HCT116 (cell line): ENCODE measurements around the gene CST4. TPM values are rescaled to one million over a fixed set of nuclear protein-coding genes. Genes with fewer than 3 reads are reported as not detected.
A peak's percentile ranks its signal among the peaks of the same experiment; 100 is the strongest.

Experiments
- ATAC-seq: fragments of 200-7000 bp; cut with Tn5 transposase; 2 replicates; pipeline ENCODE4 v1.9.1; 2020; ENCODE audit warnings: mild to moderate bottlenecking, moderate library complexity
- BruUV-seq: library from RNA; stranded (reverse); fragments of 400-500 nt; replicated peaks from 2 replicates; lab custom pipeline; 2021; lab: Mats Ljungman, UMichigan
- CTCF ChIA-PET: fragments of 300-600 bp; sonication (Branson Sonifier 250); formaldehyde crosslinking; loops from one replicate; lab custom pipeline; 2021; ENCODE audit warnings: antibody characterized with exemption; lab: Charles Lee
- POLR2A ChIA-PET: fragments of 300-600, 350-600 bp; sonication (Branson Sonifier 250); formaldehyde crosslinking; loops from one replicate; lab custom pipeline; 2021; ENCODE audit warnings: antibody characterized with exemption; lab: Charles Lee
- RAD21 ChIA-PET, 2 experiments: fragments of 300-600 bp; sonication (Branson Sonifier 250); formaldehyde crosslinking; loops; one replicate each; lab custom pipeline; 2023; ENCODE audit warnings: low total read pairs in 2 of 2; ENCODE audit not compliant: uncharacterized antibody in 2 of 2, unreplicated experiment in 2 of 2, low non-redundant PET in 1 of 2; lab: Charles Lee
- DNase-seq: peaks from one replicate; pipeline ENCODE4 v3.0.0-alpha.2; 2010; ENCODE audit warnings: low read depth, low spot score
- H2AFZ ChIP-seq: fragments of 200-600 bp; shearing (Covaris generic), sonication (generic); 2 replicates; pipeline ENCODE4 v1.6.1; 2017; ENCODE audit warnings: low read depth, mixed run types, mixed read lengths, antibody characterized with exemption, low read length; ENCODE audit not compliant: poor library complexity, severe bottlenecking
- H3K27ac ChIP-seq: 2 replicates; pipeline ENCODE4 v1.5.1; 2012; ENCODE audit warnings: low read depth, low read length
- H3K27me3 ChIP-seq: fragments of 200-600 bp; sonication (generic); 2 replicates; pipeline ENCODE4 v1.6.1; 2016; ENCODE audit warnings: mixed run types, low read length, mixed read lengths; ENCODE audit not compliant: insufficient read depth
- H3K36me3 ChIP-seq, 2 experiments: fragments of 200-500 bp in 1 of 2; fragments of 200-600 bp in 1 of 2; sonication (Bioruptor generic) in 1 of 2; sonication (generic) in 1 of 2; 2 replicates each; pipeline versions ENCODE4 v1.5.1 to v1.6.1; 2014 to 2016; ENCODE audit warnings: low read length in 2 of 2, inconsistent platforms in 1 of 2, mixed read lengths in 1 of 2, mixed run types in 1 of 2; ENCODE audit not compliant: insufficient read depth in 2 of 2, control insufficient read depth in 1 of 2
- H3K4me1 ChIP-seq, 2 experiments: fragments of 200-600 bp in 1 of 2; sonication (generic) in 1 of 2; 2 replicates each; pipeline versions ENCODE4 v1.5.1 to v1.6.1; 2012 to 2017; ENCODE audit warnings: low read length in 2 of 2, inconsistent platforms in 1 of 2, mild to moderate bottlenecking in 1 of 2, mixed read lengths in 1 of 2, mixed run types in 1 of 2, moderate library complexity in 1 of 2; ENCODE audit not compliant: insufficient read depth in 2 of 2, control insufficient read depth in 1 of 2
- H3K4me2 ChIP-seq: fragments of 200-600 bp; sonication (generic); 2 replicates; pipeline ENCODE4 v1.6.1; 2017; ENCODE audit warnings: mixed run types, low read length, mixed read lengths
- H3K4me3 ChIP-seq, 2 experiments: fragments of 200-600 bp in 1 of 2; sonication (generic) in 1 of 2; replicated peaks in 1 of 2; 2 replicates each; pipeline ENCODE4 v1.5.1; 2011 to 2016; ENCODE audit warnings: low read length in 2 of 2, control low read depth in 1 of 2, low read depth in 1 of 2, mild to moderate bottlenecking in 1 of 2, mixed read lengths in 1 of 2, mixed run types in 1 of 2
- H3K79me2 ChIP-seq: fragments of 200-600 bp; sonication (generic); 2 replicates; pipeline ENCODE4 v1.6.1; 2017; ENCODE audit warnings: mild to moderate bottlenecking, mixed run types, low read length, moderate library complexity, mixed read lengths; ENCODE audit not compliant: insufficient read depth
- H3K9ac ChIP-seq: fragments of 200-600 bp; sonication (generic); 2 replicates; pipeline ENCODE4 v1.6.1; 2016; ENCODE audit warnings: low read length, mixed read lengths
- H3K9me2 ChIP-seq: fragments of 200-600 bp; sonication (generic), shearing (Covaris generic); 2 replicates; pipeline ENCODE4 v1.6.1; 2017; ENCODE audit warnings: mixed run types, mild to moderate bottlenecking, moderate library complexity; ENCODE audit not compliant: insufficient read depth
- H3K9me3 ChIP-seq, 2 experiments: fragments of 200-500 bp in 1 of 2; fragments of 200-600 bp in 1 of 2; sonication (Bioruptor generic) in 1 of 2; sonication (generic) in 1 of 2; 2 replicates each; pipeline ENCODE4 v1.6.1; 2014 to 2017; ENCODE audit warnings: low read length in 2 of 2, mixed read lengths in 2 of 2, inconsistent platforms in 1 of 2, low read depth in 1 of 2, mild to moderate bottlenecking in 1 of 2, mixed run types in 1 of 2, moderate library complexity in 1 of 2; ENCODE audit not compliant: control insufficient read depth in 1 of 2, insufficient read depth in 1 of 2
- H4K20me1 ChIP-seq: fragments of 200-600 bp; sonication (generic), shearing (Covaris generic); 2 replicates; pipeline ENCODE4 v1.6.1; 2017; ENCODE audit warnings: mixed run types, mild to moderate bottlenecking, moderate library complexity; ENCODE audit not compliant: insufficient read depth
- ATF3 ChIP-seq: IDR thresholded peaks from 2 replicates; pipeline ENCODE4 v1.6.1; 2012
- CBX3 ChIP-seq: IDR thresholded peaks from 2 replicates; pipeline ENCODE4 v1.6.1; 2012; ENCODE audit warnings: low read depth
- EGR1 ChIP-seq: IDR thresholded peaks from 2 replicates; pipeline ENCODE4 v1.6.1; 2012; ENCODE audit warnings: low read depth
- ELF1 ChIP-seq: IDR thresholded peaks from 2 replicates; pipeline ENCODE4 v1.6.1; 2012; ENCODE audit warnings: low read depth, borderline replicate concordance
- EZH2 ChIP-seq: fragments of 200-600 bp; sonication (generic); IDR thresholded peaks from 2 replicates; pipeline ENCODE4 v1.6.1; 2017; ENCODE audit warnings: antibody characterized with exemption, mixed run types
- FOSL1 ChIP-seq: IDR thresholded peaks from 2 replicates; pipeline ENCODE4 v1.6.1; 2012; ENCODE audit warnings: low read depth
- JUND ChIP-seq: IDR thresholded peaks from 2 replicates; pipeline ENCODE4 v1.6.1; 2012
- MAX ChIP-seq: IDR thresholded peaks from 2 replicates; pipeline ENCODE4 v1.6.1; 2012
- RAD21 ChIP-seq: IDR thresholded peaks from 2 replicates; pipeline ENCODE4 v1.6.1; 2012; ENCODE audit warnings: low read depth, mild to moderate bottlenecking
- SIN3A ChIP-seq: IDR thresholded peaks from 2 replicates; pipeline ENCODE4 v1.6.1; 2012; ENCODE audit warnings: low read depth
- SRF ChIP-seq: IDR thresholded peaks from 2 replicates; pipeline ENCODE4 v1.6.1; 2012; ENCODE audit warnings: low read depth
- YY1 ChIP-seq: IDR thresholded peaks from 2 replicates; pipeline ENCODE4 v1.6.1; 2011; ENCODE audit warnings: low read length, low read depth, moderate library complexity, mild to moderate bottlenecking; ENCODE audit not compliant: insufficient replicate concordance; ENCODE audit errors: extremely low read depth
- ZFX ChIP-seq: fragments of 450-650 bp; IDR thresholded peaks from 2 replicates; pipeline ENCODE4 v1.6.1; 2017
- ZNF274 ChIP-seq: fragments of 200-500 bp; sonication (Bioruptor generic); IDR thresholded peaks from 2 replicates; pipeline ENCODE4 v1.6.1; 2014; ENCODE audit warnings: mild to moderate bottlenecking, low read depth, low read length, inconsistent platforms
- intact Hi-C: fragments of 100-400 bp; cut with micrococcal nuclease; formaldehyde crosslinking; loops from 2 replicates; pipeline ENCODE4 v1.10.0; 2022
- total RNA-seq: library from RNA; stranded (reverse); gene quantifications from one replicate; pipeline ENCODE4 v1.2.1, GENCODE V29; 2021; ENCODE audit not compliant: unreplicated experiment
- TF ChIP-seq, protein P1 (sequence below): IDR thresholded peaks from 2 replicates; pipeline ENCODE4 v1.6.1; 2012; ENCODE audit warnings: low read depth
- TF ChIP-seq, protein P2 (sequence below), 3 experiments: fragments of 200-600 bp in 1 of 3; sonication (generic) in 1 of 3; IDR thresholded peaks in 2 of 3; conservative IDR thresholded peaks in 1 of 3; 2 replicates each; pipeline ENCODE4 v1.5.1; 2012 to 2017; ENCODE audit warnings: low read depth in 2 of 3, low read length in 2 of 3, antibody characterized with exemption in 1 of 3, borderline replicate concordance in 1 of 3, control low read depth in 1 of 3, mild to moderate bottlenecking in 1 of 3, mixed read lengths in 1 of 3, mixed run types in 1 of 3, moderate library complexity in 1 of 3; ENCODE audit not compliant: insufficient read depth in 1 of 3
- TF ChIP-seq, protein P3 (sequence below): IDR thresholded peaks from 2 replicates; pipeline ENCODE4 v1.6.1; 2011; ENCODE audit warnings: mild to moderate bottlenecking, low read length, moderate library complexity; ENCODE audit not compliant: insufficient replicate concordance; ENCODE audit errors: extremely low read depth

The CST4 gene
- total RNA-seq, 1 experiment from 2014 or later = not detected

DNA sequence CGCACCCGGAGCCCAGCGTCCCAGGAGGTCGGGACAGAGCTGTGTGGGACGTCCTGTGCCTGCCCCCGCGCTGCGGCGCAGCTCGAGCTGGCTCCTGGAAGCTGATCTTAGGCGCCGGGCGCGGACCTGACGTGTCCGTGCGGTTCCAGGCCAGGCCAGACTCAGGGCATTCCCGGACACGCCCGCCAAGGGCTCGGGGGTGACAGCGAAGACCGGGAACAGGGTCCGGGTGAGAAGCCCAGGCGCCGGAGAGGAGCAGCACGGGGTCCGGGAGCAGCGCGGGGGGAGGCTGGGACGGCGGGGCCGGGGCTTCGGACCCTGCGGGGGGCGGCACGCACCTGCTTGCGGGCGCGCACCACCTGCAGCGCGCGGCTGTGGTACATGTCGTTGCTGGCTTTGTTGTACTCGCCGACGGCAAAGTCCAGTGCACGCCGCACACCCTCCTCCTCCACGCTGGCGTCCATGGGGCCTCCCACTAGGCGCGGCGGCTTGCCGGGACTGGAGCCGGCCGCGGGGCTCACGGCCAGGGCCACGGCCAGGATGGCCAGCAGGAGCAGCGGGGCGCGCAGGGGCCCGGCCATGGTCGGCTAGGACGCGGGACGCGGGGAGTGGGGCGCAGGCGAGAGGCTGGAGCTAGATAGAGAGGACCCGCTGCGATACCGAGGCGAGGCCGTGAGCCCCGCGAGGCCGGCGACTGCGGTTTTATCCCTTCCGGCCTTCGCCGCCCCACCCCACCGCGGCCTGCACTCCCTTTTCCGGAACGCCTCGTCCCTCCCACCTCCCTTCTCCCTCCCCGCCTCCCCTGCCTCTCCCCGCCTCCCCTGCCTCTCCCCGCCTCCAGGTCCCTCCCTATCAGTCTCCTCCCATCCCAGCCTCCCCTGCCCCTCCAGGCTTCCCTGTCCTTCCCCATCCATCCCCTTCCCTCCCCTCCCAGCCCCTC is 51.3 kb downstream of the CST4 start, which contains the start of gene CST3:
TSS of gene CST3 (minus strand) at position 674 of the 940 bp plus-strand sequence. CDS start at position 581, 93 bp downstream.
- BruUV-seq = no TSS peak
- Histone ChIP-seq H3K9me3 (no peaks in the 10 kb centered on the region), H2AFZ (no peak within 1 kb of the TSS), H3K4me3 (peak within 1 kb of the TSS; percentile 77 to 91), H3K27me3 (no peaks in the 10 kb centered on the region), H3K9me2 (no peaks in the 10 kb centered on the region), H3K4me2 (peak within 1 kb of the TSS; percentile 97), H3K36me3 (peaks cover 5% of the 10 kb centered on the region in 2 experiments; a peak in 2 of 4 replicates), H3K4me1 (peaks cover 29 to 41% of the 10 kb centered on the region in 2 experiments), H3K9ac (peak within 1 kb of the TSS; percentile 88), H4K20me1 (no peaks in the 10 kb centered on the region), H3K27ac (peak within 1 kb of the TSS; percentile 86), H3K79me2 (peaks cover 21% of the 10 kb centered on the region)
- RAD21 ChIA-PET = no interaction called here
- DNase-seq (peak; percentile 68), ATAC-seq (peak; percentile 87)
- POLR2A ChIA-PET = interaction anchor here (1.4 to 1.5 kb wide), 2 partner anchors 9 to 15 kb away, joined by 5 read pairs; no protein-coding TSS in a partner anchor
- intact Hi-C loops = loop anchor here (10.0 kb wide), 1 partner anchor 1557 kb away; the partner anchor contains the start of gene ENTPD6
- CTCF ChIA-PET = no interaction called here
- TF ChIP-seq, protein P1, sequence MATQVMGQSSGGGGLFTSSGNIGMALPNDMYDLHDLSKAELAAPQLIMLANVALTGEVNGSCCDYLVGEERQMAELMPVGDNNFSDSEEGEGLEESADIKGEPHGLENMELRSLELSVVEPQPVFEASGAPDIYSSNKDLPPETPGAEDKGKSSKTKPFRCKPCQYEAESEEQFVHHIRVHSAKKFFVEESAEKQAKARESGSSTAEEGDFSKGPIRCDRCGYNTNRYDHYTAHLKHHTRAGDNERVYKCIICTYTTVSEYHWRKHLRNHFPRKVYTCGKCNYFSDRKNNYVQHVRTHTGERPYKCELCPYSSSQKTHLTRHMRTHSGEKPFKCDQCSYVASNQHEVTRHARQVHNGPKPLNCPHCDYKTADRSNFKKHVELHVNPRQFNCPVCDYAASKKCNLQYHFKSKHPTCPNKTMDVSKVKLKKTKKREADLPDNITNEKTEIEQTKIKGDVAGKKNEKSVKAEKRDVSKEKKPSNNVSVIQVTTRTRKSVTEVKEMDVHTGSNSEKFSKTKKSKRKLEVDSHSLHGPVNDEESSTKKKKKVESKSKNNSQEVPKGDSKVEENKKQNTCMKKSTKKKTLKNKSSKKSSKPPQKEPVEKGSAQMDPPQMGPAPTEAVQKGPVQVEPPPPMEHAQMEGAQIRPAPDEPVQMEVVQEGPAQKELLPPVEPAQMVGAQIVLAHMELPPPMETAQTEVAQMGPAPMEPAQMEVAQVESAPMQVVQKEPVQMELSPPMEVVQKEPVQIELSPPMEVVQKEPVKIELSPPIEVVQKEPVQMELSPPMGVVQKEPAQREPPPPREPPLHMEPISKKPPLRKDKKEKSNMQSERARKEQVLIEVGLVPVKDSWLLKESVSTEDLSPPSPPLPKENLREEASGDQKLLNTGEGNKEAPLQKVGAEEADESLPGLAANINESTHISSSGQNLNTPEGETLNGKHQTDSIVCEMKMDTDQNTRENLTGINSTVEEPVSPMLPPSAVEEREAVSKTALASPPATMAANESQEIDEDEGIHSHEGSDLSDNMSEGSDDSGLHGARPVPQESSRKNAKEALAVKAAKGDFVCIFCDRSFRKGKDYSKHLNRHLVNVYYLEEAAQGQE = no peak
- TF ChIP-seq SIN3A (no peak), CBX3 (no peak), FOSL1 (no peak), JUND (no peak), ZFX (peak; percentile 90), SRF (0 out of 2 replicates have a peak, but pooled peaks have one; percentile 16), RAD21 (no peak), ZNF274 (no peak), EZH2 (no peak), ELF1 (no peak), YY1 (no peak), MAX (peak; percentile 59), EGR1 (no peak), ATF3 (no peak)
- TF ChIP-seq, protein P2, sequence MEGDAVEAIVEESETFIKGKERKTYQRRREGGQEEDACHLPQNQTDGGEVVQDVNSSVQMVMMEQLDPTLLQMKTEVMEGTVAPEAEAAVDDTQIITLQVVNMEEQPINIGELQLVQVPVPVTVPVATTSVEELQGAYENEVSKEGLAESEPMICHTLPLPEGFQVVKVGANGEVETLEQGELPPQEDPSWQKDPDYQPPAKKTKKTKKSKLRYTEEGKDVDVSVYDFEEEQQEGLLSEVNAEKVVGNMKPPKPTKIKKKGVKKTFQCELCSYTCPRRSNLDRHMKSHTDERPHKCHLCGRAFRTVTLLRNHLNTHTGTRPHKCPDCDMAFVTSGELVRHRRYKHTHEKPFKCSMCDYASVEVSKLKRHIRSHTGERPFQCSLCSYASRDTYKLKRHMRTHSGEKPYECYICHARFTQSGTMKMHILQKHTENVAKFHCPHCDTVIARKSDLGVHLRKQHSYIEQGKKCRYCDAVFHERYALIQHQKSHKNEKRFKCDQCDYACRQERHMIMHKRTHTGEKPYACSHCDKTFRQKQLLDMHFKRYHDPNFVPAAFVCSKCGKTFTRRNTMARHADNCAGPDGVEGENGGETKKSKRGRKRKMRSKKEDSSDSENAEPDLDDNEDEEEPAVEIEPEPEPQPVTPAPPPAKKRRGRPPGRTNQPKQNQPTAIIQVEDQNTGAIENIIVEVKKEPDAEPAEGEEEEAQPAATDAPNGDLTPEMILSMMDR (IDR thresholded peaks at IDR 0.05 in 2 of 3, conservative IDR thresholded peaks at IDR 0.05 in 1 of 3; ENCODE audit: borderline replicate concordance in 1 of 3, insufficient read depth in 1 of 3, low read depth in 2 of 3, low read length in 2 of 3) = no peak
- TF ChIP-seq, protein P3, sequence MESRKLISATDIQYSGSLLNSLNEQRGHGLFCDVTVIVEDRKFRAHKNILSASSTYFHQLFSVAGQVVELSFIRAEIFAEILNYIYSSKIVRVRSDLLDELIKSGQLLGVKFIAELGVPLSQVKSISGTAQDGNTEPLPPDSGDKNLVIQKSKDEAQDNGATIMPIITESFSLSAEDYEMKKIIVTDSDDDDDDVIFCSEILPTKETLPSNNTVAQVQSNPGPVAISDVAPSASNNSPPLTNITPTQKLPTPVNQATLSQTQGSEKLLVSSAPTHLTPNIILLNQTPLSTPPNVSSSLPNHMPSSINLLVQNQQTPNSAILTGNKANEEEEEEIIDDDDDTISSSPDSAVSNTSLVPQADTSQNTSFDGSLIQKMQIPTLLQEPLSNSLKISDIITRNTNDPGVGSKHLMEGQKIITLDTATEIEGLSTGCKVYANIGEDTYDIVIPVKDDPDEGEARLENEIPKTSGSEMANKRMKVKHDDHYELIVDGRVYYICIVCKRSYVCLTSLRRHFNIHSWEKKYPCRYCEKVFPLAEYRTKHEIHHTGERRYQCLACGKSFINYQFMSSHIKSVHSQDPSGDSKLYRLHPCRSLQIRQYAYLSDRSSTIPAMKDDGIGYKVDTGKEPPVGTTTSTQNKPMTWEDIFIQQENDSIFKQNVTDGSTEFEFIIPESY = no peak
